ENCODE data around the gene CRTAP. TPM values are rescaled to one million over a fixed set of nuclear protein-coding genes. Genes with fewer than 3 reads are reported as not detected.
"Not testable (repeated sequence)": the region's sequence is repeated elsewhere in the genome, so short reads cannot be mapped to it uniquely, and the experiment has no call there.

The CRTAP gene
- total RNA-seq, 4 donors from 2014 or later, result 174 to 687 (median 286) TPM

GRCh38 chr3:33174095-33174494, 60.3 kb downstream of the CRTAP start:
- TF ChIP-seq POLR2A (IDR thresholded peaks at IDR 0.05), result no peak
- H3K4me1 ChIP-seq, result no peaks in the 10 kb centered on the region
- H3K9me3 ChIP-seq, result no peaks in the 10 kb centered on the region
- intact Hi-C loops (cut with DNase I; ENCODE audit: low total_unique reads), result no loop called here
- no peak overlapping the region for H3K4me3 ChIP-seq
- DNase-seq, result no peak
- H3K36me3 ChIP-seq, result no peaks in the 10 kb centered on the region
- H3K27ac ChIP-seq, result no peak overlapping the region
- no peaks in the 10 kb centered on the region for H3K27me3 ChIP-seq

GRCh38 chr3:33174711-33175414, 61.0 kb downstream of the CRTAP start:
- intact Hi-C loops (cut with DNase I; ENCODE audit: low total_unique reads), result no loop called here
- DNase-seq, result no peak
- no peaks in the 10 kb centered on the region for H3K27me3 ChIP-seq
- no peak overlapping the region for H3K4me3 ChIP-seq
- H3K9me3 ChIP-seq, result no peaks in the 10 kb centered on the region
- no peaks in the 10 kb centered on the region for H3K4me1 ChIP-seq
- H3K27ac ChIP-seq, result no peak overlapping the region
- no peak for TF ChIP-seq POLR2A (IDR thresholded peaks at IDR 0.05)
- no peak for TF ChIP-seq CTCF (IDR thresholded peaks at IDR 0.05)
- H3K36me3 ChIP-seq, result no peaks in the 10 kb centered on the region

DNA sequence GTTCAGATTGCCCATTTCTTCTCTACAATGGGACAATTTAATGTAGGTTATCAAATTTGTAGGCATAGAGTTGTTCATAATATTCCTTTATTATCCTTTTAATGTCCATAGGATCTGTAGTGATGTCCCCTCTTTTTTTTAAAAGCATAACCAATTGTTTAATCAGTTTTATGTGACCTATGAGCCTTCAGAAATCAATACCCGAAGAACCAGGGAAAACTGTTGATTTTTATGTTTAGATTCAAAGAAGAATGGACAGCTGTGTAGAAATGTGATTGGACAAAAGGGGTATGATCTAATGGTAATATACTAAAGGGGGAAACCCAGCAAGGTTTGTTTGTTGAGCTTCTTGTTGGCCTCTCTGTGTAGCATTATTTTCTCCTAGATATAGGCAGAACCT, 65.3 kb downstream of the CRTAP start:
- DNase-seq, result no peak
- intact Hi-C loops (cut with DNase I; ENCODE audit: low total_unique reads), result no loop called here
- no peak overlapping the region for H3K4me3 ChIP-seq
- TF ChIP-seq POLR2A (IDR thresholded peaks at IDR 0.05) (no peak), CTCF (IDR thresholded peaks at IDR 0.05) (no peak)
- no peaks in the 10 kb centered on the region for H3K4me1 ChIP-seq
- H3K36me3 ChIP-seq, result no peaks in the 10 kb centered on the region
- H3K9me3 ChIP-seq, result no peaks in the 10 kb centered on the region
- no peak overlapping the region for H3K27ac ChIP-seq
- H3K27me3 ChIP-seq, result no peaks in the 10 kb centered on the region

- H3K36me3 ChIP-seq, result no peaks in the 10 kb centered on the region
- TF ChIP-seq POLR2A (IDR thresholded peaks at IDR 0.05) (no peak), CTCF (IDR thresholded peaks at IDR 0.05) (no peak)
- no peaks in the 10 kb centered on the region for H3K27me3 ChIP-seq
- H3K27ac ChIP-seq, result no peak overlapping the region
- H3K4me1 ChIP-seq, result no peaks in the 10 kb centered on the region
- no peak for DNase-seq
- no peak overlapping the region for H3K4me3 ChIP-seq
- no peaks in the 10 kb centered on the region for H3K9me3 ChIP-seq
- intact Hi-C loops (cut with DNase I; ENCODE audit: low total_unique reads), result no loop called here
These were observed 67.4 kb downstream of the CRTAP start for GRCh38 chr3:33181229-33181628.

DNA sequence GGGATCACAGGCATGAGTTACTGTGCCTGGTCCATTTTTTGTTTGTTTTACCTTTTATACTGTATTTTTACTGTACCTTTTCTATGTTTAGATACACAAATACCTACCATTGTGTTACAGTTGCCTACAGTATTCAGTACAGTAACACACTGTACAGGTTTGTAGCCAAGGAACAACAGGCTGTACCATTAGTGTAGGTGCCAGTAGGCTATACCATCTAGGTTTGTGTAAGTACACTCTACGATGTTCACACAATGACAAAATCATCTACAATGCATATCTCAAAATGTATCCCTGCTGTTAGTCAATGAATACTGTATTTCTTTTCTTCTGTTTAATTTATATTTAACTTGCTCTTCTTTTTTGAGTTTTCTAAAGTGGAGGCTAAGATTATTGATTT, 67.8 kb downstream of the CRTAP start:
- H3K4me1 ChIP-seq; intact Hi-C loops (cut with DNase I; ENCODE audit: low total_unique reads); H3K4me3 ChIP-seq; H3K36me3 ChIP-seq; H3K27ac ChIP-seq; DNase-seq; H3K9me3 ChIP-seq; H3K27me3 ChIP-seq: not testable (repeated sequence)

DNA sequence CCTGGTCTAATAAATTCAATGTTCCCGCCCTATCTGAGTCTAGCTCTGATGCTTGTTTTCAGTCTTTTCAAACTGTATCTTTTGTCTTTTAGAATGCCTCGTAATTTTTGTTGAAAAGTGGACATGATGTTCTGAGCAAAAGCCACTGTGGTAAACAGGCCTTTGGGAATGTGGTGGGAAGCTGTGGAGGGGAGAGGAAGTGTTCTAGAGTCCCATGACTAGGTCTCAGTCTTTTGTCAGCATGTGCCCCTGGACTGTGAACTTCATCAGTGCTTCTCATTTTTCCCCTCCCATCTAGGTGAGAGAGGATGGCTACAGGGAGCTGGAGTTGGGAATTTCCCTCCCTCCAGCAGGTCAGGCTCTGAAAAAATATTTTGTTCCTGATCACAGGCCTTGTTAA, 71.0 kb downstream of the CRTAP start:
- no peaks in the 10 kb centered on the region for H3K9me3 ChIP-seq
- intact Hi-C loops (cut with DNase I; ENCODE audit: low total_unique reads), result no loop called here
- no peaks in the 10 kb centered on the region for H3K4me1 ChIP-seq
- no peak overlapping the region for H3K27ac ChIP-seq
- no peak for TF ChIP-seq CTCF (IDR thresholded peaks at IDR 0.05)
- TF ChIP-seq POLR2A (IDR thresholded peaks at IDR 0.05), result no peak
- H3K36me3 ChIP-seq, result no peaks in the 10 kb centered on the region
- no peak overlapping the region for H3K4me3 ChIP-seq
- no peaks in the 10 kb centered on the region for H3K27me3 ChIP-seq
- no peak for DNase-seq

Measured in uterus (tissue), 4 donors.